SKM-1 treated with dmso at 0.1 percent for 144 hours (cell line): ENCODE results near the gene CMSS1.

Experiments used
- DNase-seq: peaks from one replicate; lab custom pipeline; 2025; ENCODE audit not compliant: unreplicated experiment; lab: John Stamatoyannopoulos, UW

The CMSS1 gene

GRCh38 chr3:99928771-99929744, 111.4 kb downstream of the CMSS1 start:
- no peak for DNase-seq

- DNase-seq: no peak
These were observed 112.1 kb downstream of the CMSS1 start for GRCh38 chr3:99929745-99930139.

GRCh38 chr3:99931059-99931458, 113.4 kb downstream of the CMSS1 start:
- DNase-seq: no peak

GRCh38 chr3:99933971-99934750, 116.5 kb downstream of the CMSS1 start:
- no peak for DNase-seq

DNA sequence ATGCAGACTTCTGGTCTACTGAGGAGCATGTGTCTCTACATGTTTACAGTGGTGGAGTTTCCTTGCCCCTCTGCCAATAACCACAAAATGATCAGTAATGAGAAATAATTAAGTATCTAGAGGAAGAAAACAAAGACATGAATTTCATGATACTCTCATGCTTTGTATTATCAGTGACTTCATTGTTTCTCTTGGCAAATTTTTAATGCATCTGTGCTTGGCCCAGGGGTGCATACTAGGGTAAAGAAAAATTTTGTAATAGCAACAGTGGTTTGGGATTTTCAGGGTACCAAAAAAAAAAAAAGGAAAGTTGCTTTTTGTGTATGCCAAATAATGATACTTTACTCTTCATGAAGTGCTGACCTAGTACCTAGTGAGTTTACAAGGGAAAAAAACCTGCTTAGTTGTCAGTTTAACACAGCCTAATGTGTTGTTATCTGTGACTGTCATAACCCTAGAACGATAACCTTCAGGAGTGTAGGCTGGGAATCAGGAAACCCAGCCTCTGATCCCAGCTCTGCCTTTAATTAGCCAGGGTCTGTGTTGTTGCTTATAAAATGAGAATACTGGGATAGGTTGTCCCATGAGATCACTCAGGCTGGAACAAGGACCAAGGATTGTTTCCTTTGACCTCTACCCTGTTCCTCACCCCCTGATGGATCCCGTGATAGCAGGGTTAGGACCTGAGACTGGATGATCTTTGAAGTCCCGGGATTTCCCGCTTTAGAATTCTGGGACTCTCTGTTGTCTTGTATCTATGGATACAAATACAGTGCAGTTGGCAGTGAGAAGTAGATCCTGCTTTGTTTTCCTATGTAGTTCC, 117.5 kb downstream of the CMSS1 start:
- no peak for DNase-seq

DNA sequence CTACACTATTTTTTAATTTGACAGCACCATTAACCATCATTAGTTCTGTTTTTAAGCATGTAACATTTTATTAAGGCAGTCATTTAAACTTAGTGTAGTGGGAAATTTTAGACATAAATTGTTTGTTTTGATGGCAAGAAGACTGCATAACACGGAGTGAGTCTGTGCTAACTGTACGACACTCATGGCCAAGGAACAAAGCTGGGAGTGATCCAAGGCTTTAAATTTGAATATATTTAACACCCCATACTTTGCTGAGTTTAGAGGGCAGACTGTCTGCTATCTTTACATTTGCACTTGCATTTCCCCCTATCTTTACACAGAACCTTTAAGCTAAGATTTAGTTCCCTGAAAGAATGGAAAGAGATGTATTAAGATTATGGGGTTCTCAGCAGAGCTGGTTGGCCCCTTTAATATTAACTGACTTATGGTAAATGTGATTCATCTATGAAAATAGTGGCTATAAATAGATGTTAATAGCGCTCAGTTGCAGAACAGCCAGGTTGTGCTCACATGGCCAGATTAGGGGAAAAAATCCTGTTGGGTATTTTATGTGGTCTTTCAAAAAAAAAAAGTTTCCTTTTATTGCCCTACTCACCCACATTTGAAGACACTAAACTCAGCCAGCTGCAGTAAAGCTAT, 120.7 kb downstream of the CMSS1 start:
- DNase-seq: no peak

- DNase-seq: no peak
These were observed 122.2 kb downstream of the CMSS1 start for GRCh38 chr3:99939876-99940275.

GRCh38 chr3:99940350-99940749, 122.7 kb downstream of the CMSS1 start:
- no peak for DNase-seq

DNA sequence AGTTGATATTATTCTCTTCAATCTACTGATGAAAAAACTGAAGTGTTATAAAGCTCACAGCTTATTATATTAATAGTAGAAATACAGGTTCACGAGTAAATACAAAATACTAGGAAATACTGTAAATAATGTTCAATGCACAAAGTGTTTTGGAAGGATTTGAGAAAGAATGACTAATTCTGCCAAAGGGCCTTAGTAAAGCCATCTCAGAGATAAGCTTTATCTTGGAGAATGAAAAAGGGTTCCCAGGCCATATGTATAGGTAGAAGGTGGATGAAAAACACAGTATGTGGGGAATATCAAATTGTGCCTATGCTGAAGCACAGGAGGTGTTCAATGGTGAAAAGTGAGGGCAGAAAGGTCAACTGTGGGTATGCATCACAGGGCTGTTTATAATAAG, 123.5 kb downstream of the CMSS1 start:
- no peak for DNase-seq

GRCh38 chr3:99943931-99944761, 126.5 kb downstream of the CMSS1 start:
- DNase-seq: no peak

GRCh38 chr3:99945328-99945995, 127.8 kb downstream of the CMSS1 start:
- DNase-seq: no peak

DNA sequence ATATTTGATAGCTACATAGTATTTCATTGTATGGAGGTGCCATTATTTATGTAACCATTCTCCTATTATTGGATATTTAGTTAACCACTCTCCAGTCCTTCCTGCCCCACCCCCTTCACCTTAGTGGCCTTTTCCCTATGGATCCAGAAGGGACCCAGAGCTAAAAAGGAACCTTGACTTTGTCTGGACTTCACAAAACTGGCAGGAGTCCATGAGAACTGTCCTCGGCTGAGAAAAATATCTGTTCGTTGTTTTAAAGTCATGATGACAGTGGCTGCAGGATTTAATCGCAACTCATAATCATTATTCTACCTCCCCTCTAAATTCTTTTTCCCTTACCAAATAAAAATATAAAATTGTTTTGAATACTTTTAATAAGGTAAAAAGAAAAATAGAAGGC, 129.7 kb downstream of the CMSS1 start:
- DNase-seq: no peak

GRCh38 chr3:99948467-99949089, 130.9 kb downstream of the CMSS1 start:
- no peak for DNase-seq

DNA sequence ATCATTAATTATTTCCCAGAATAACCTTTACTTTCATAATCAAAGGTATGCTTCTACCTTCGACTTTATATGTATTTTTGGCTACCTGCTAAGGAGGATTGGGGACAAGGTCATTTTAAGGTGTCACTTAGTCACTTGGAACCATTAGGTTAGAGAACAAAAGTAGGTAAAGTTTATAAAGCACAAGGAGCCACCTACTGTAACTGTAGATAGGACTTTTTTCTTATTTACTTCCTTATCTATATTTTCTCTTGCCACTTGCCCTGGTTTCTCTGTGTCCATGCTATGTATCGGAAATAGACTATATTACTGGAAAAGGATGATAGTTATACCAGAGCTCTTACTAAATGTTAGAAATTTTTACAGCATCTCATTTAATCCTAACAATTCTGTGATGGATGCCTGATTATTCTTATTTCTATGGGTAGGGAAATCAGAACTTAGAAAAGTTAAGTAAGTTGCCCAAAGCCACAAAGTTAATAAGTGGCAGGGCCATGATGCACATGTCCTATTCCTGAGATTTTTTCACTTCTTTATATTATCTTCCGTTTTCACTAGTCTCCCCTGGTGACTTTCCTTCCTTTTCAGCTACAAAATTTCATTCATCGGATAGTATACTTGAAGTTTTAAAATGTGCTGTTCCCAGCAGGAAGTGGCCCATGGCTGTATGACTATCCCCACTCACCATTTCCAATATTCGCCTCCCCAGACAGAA, 132.5 kb downstream of the CMSS1 start:
- DNase-seq: no peak

DNA sequence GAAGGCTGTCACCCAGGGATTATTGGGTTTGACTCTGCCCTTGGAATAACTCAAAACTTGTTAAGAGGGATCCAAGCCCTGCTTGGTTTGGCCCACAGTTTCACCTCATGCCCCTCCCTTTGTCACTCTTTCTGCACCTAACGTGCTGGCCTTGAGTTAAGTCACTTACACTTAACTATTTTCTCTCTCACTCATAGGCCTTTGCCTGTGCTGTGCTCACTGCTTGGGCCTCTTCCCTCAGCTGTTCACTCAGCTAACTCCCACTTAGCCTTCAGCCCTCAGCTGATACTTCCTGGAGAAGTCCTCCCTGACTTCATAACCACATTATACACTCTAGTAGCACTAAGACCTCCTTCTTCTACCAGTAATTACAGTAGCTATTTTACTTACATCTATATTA, 133.3 kb downstream of the CMSS1 start:
- DNase-seq: no peak

- DNase-seq: no peak
These were observed 134.0 kb downstream of the CMSS1 start for GRCh38 chr3:99951701-99952100.

DNA sequence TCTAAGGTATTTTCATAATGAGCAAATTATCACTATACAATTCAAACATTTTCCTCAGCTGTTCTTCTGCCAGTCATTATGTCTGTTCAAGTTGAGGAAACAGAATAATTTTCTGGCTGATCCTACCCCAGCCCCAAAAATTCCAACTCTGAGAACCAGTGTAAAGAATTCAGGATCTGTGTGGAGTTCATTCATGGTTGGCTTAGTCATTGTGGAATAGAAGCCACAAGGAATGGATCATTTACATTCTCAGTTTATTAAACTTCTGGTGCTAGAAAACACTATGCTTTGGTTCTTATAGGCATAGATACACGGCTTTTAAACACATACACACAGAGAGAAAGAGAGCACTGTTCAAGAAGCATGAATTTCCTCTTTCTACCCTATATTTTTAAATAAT, 134.6 kb downstream of the CMSS1 start:
- DNase-seq: no peak

GRCh38 chr3:99953596-99953995, 135.9 kb downstream of the CMSS1 start:
- no peak for DNase-seq
